Mucosa of gallbladder (tissue), 1 donor: ENCODE measurements around the gene PCMT1. TPM values are rescaled to one million over a fixed set of nuclear protein-coding genes. Genes with fewer than 3 reads are reported as not detected.
A peak's percentile ranks its signal among the peaks of the same experiment; 100 is the strongest.
"Not testable (repeated sequence)": the region's sequence is repeated elsewhere in the genome, so short reads cannot be mapped to it uniquely, and the experiment has no call there.

Source experiments
- DNase-seq: peaks from one replicate; pipeline ENCODE4 v3.0.0-alpha.2; 2020; ENCODE audit warnings: low spot score
- total RNA-seq: library from RNA; stranded (reverse); gene quantifications from one replicate; pipeline ENCODE4 v1.2.1, GENCODE V29; 2021
- donor health status: DM: no; HTN: no; CAD: no.

The PCMT1 gene
- 50.9 TPM for total RNA-seq

DNA sequence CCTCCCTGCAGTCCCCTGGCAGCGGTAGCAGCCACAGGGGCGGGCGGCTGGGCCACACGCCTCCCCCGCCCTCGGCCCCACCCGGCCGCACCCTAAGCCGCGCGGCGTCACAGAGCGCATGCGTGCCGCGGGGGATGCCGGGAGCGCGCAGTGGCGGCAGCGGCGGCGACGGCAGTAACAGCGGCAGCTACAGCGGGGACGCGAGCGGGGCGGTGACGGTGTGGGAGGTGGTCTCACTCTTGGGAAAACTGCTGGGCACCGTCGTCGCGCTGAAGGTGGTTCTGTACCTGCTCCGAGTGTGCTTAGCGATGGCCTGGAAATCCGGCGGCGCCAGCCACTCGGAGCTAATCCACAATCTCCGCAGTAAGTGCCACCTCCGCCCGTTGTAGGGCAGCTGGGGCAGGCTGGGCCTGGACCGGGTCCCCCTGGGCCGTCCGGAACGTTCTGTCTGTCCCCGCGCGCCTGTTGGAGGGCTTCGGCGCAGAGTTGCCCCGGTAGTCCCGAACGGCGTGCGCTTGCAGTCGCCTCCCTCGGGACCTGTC lies at the start of gene PCMT1:
Gene PCMT1 (plus strand): TSS at position 148 of the 542 bp plus-strand sequence. CDS start 161 bp downstream, at position 309.
- DNase-seq = peak; percentile 88

- no peak for DNase-seq
Observed at GRCh38 chr6:149701714-149702113, 47.8 kb upstream of the PCMT1 start.

GRCh38 chr6:149711711-149712110 lies 37.8 kb upstream of the PCMT1 start:
- DNase-seq = no peak

- DNase-seq = no peak
Observed at GRCh38 chr6:149714442-149714841, 35.1 kb upstream of the PCMT1 start.

GRCh38 chr6:149716181-149716963 lies 33.2 kb upstream of the PCMT1 start:
- no peak for DNase-seq

GRCh38 chr6:149717255-149717587 lies 32.3 kb upstream of the PCMT1 start:
- DNase-seq = no peak

DNA sequence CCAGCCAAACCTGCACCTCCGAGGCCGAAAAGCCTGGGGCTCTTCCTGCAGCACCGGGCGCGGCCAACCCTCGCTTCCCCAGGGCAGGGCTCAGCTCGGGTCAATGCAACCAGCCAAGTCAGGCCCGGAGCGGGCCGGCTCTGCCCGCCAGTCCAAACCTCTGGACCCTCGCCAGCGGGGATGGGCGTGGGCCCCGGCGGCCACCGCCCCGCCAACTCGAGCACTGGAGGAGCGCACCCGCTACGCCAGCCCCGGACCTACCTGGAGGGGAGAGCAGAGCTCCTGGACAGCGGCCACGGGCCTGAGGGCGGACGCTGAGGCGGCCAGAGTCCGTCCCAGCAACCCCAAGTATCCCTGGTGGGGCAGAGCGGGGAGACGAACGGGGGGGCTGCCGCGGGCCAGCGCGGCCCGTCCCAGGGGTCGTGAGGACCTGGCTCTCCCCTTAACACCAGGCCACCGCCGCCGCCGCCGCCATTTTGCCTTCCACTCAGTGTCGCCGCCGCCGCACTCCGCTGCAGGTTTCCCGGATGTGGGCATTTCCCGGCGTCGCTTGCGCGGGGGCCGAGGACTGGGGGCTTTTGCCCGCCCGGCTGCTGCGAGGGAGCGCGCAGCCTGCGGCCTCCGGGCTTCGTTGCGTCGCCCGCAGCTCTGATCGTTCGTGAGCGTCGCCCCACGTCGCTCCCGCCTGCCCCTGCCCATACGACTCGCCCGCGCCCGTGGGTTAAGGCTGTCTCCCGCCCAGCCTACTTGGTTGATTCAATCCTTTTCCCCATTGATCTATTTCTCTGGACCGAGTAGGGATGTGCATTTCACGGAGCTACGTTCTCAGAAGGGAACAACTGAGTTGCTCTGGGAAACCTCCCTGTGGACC lies 31.7 kb upstream of the PCMT1 start, which contains the start of gene LATS1:
Gene LATS1 (minus strand): TSS at position 514 of the 871 bp plus-strand sequence. CDS start 15,975 bp downstream, outside the sequence.
- peak; percentile 87 for DNase-seq

DNA sequence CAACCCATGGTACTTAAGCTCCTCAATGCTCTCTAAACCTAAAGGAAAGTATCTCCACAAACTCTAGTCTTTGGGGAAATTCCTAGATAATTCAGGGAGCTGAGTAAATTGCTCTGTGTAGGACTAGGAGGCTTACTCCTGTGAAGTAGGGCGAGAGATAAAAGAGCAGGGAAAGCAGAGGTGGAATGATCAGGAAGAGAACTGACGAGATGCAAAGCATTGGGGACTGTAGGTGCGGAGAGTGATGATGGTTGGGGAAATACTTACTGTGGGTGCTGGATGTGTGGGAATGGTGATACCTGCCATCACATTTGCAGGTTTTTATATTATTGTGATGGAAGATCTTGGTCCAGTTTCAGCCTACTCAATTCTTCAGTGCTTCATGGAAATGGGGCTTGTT lies 30.0 kb upstream of the PCMT1 start:
- no peak for DNase-seq

DNA sequence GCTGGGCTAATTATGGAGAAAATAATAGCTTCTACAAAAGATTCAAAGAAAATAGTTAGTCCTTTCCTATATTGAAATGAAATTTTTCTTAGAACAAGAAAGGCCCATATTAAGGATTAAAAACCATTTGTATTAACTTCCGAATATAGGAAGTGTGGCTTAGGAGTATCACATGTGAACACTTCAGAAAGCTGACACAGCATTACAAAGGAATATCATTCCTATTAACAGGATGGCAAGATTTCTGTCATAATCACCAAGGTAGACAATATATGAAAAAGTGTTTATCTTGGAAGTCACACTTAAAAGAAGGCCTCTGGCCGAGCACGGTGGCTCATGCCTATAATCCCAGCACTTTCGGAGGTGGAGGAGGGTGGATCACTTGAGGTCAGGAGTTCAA lies 26.3 kb upstream of the PCMT1 start:
- no peak for DNase-seq

- peak; percentile 41 for DNase-seq
Observed at GRCh38 chr6:149723771-149724417, 25.6 kb upstream of the PCMT1 start.

GRCh38 chr6:149725785-149726184 lies 23.8 kb upstream of the PCMT1 start:
- no peak for DNase-seq

GRCh38 chr6:149727793-149728498 lies 21.6 kb upstream of the PCMT1 start:
- DNase-seq = no peak

DNA sequence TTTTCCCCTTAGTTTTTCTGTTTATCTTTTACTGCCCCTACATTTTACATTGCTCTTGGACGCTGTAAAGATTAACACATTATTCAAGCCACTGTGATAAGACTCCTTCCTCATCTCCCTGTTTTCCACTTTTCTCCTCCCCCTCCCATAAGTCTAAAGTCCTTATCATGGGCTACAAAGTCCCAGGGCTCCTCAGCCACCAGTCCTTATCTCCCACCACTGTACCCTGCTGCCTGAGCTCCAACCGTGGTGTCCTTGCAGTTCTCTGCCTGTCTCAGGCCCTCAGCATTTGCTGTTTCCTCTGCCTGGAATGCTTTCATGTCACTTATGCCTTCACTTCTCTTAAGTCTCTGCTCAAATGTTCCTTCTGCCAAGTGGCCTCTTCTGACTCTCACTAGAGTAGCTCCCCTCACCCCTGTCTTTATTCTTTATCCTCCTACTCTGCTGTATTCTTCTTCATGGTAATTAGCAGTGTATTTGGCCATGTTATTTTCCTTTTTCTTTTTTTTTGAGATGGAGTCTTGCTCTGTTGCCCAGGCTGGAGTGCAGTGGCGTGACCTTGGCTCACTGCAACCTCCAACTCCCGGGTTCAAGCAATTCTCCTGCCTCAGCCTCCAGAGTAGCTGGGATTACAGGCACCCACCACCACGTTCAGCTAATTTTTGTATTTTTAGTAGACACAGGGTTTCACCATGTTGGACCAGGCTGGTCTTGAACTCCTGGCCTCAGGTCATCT lies 20.9 kb upstream of the PCMT1 start:
- no peak for DNase-seq

GRCh38 chr6:149729824-149730223 lies 19.7 kb upstream of the PCMT1 start:
- no peak for DNase-seq

GRCh38 chr6:149733089-149733720 lies 16.3 kb upstream of the PCMT1 start:
- DNase-seq = no peak

DNA sequence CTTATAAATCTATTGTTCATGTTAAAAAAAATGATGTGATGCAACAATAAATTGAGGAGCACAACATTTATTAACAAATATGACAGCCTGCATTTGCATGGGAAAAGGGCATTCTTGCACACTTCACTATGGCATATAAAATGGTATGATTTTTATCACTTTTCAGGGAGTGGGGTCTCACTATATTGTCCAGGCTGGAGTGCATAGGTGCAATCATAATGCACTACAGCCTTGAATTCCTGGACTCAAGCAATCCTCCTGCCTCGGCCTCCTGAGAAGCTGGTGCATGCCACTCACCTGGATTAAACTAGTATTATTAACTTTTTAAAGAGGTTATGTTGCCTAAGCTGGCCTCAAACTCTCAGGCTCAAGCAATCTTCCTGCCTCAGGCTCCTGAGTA lies 14.6 kb upstream of the PCMT1 start:
- no peak for DNase-seq

DNA sequence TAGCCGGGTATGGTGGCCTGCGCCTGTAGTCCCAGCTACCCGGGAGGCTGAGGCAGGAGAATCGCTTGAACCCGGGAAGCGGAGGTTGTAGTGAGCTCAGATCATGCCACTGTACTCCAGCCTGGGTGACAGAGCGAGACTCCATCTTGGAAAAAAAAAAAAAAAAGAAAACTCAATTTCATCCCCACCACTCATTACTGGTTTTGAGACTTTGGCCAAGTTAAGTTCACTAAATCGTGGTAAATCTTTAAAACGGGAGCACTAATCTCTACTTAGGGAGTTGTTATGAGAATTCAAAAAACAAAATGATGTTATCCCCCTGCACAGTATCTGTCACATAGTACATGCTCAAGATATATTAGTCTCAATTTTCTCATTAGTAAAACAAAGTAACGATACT lies 4.3 kb upstream of the PCMT1 start:
- not testable (repeated sequence) for DNase-seq

DNA sequence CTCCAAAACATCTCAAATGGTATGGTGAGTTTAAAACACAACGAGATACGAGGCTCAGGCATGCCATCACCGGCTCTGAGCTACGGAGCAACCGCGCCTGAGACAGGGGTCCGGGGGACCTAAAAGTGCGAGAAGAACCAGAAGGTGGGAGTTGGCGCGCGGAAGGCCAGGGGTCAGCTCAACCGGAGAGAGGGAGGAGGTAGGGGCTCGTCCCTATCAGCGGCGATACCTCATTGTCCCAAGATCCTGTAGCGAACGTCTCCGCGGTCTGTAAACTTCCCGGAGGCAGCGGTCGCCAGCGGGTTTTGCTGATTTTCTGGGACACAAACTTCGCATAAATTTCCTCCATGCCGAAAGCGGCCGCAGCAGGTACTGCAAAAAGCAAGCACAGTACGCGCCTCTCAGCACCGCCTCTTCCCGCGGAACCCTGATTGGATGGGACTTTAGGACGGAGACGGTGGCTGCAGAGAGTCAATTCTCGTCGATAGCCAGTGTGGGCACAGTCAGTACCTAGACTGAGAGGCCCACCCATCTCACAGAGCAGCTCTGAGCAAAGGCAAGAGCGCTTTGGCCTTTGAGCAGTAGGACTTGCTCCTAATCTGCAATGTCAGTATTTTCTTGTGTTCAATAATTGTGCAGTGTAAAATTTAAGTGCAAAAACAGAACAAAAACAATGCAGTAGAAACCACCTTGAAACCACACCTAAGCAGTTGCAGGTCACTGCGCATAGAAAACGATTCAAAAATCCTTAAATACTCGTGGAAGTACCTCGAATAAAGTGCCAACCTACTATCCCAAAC lies 3.2 kb upstream of the PCMT1 start, which contains the start of gene NUP43:
Gene NUP43 (minus strand): TSS at position 383 of the 800 bp plus-strand sequence. CDS start 34 bp downstream, at position 349.
- DNase-seq = peak; percentile 95

GRCh38 chr6:149749082-149749593 lies 403 bp upstream of the PCMT1 start:
- not testable (repeated sequence) for DNase-seq
